HG03045 (cell line): ENCODE data around the gene GKN2.
A peak's percentile ranks its signal among the peaks of the same experiment; 100 is the strongest.
"Not testable (repeated sequence)": the region's sequence is repeated elsewhere in the genome, so short reads cannot be mapped to it uniquely, and the experiment has no call there.

Source experiments
- ATAC-seq: cut with Tn5 transposase; IDR thresholded peaks from one replicate; pipeline ENCODE4 v1.9.1; 2021; ENCODE audit warnings: mild to moderate bottlenecking, moderate library complexity; ENCODE audit not compliant: unreplicated experiment

GKN2 gene

DNA sequence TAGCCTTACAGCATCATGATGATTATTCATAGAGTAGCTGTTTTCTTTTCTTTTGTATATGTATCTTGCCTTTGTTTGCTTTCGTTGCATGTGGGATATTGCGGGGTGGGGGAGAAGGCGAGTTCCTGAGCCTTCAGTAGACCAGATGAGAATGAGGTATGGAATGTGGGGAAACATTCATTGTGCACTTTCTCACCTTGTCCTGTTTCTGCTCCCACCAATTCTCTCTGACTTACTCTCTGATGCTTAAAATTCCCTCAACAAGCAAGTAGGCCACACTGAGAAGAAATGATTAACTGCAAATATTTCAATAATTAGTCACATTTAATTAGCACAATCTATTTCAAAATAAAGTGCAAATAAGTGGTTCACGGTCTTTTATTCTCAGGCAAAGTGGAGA, 31.0 kb downstream of the GKN2 start:
- no peak for ATAC-seq

- ATAC-seq: no peak
Observed at GRCh38 chr2:68920481-68921170, 32.1 kb downstream of the GKN2 start.

DNA sequence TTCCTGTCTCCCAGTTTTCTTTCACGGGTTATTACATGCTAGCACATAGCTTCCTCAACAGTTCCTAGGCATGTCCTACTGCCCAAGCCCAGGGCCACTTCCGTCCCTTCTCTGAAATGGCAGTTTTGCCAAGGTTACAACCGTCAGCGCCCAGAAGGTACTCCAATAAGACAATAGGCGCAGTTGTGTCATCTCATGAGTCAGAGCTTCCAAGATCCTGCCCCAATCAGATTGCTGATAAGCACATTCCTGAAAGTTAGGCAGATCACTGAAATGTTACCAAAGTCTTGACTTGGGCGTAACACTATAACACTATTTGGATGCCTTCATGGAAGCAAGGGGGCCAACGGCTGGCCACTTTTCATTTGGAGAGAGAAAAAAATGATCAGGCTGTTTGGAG, 34.2 kb downstream of the GKN2 start:
- no peak for ATAC-seq

DNA sequence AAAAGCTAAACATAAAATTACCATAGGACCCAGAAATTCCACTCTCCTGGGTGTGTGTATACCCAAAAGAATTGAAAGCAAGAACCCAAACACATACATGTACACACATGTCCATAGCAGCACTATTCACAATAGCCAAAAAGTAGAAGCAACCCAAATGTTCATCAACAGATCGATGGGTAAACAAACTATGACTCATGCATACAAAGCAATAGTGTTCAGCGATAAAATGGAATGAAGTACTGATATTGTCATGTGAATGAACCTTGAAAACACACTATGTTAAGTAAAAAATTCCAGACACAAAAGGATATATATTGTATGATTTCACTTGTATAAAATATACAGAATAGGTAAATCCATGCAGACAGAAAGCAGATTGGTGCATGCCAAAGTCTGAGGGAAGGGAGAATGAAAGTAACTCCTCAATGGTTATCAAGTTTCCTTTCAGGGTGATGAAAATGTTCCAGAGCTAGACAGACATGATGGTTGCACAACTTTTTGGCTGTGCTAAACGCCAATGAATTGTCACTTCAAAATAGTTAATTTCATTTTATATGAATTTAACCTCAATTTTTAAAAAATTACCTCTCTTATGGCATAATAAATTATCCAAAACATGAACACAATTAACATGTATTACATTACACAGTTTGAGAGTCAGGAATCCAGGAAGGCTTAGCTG, 35.5 kb downstream of the GKN2 start:
- ATAC-seq: no peak

- no peak for ATAC-seq
Observed at GRCh38 chr2:68916226-68916625, 36.5 kb downstream of the GKN2 start.

DNA sequence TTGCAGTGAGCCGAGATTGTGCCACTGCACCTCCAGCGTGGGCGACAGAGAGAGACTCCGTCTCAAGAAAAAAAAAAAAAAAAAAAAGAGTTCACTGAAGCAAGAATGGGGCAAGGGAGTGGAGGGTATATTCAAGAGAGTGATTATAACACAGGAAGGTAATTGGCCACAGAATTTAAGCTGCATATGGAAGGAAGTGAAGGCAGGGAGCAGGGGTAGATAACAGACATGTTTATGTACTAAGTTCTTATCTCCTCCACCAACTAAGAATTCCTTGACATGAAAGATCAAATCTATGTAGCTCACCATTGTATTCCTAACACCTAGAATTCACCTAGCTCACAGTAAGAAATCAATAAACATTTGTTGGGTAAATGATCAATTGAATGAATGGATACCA, 37.3 kb downstream of the GKN2 start:
- no peak for ATAC-seq

DNA sequence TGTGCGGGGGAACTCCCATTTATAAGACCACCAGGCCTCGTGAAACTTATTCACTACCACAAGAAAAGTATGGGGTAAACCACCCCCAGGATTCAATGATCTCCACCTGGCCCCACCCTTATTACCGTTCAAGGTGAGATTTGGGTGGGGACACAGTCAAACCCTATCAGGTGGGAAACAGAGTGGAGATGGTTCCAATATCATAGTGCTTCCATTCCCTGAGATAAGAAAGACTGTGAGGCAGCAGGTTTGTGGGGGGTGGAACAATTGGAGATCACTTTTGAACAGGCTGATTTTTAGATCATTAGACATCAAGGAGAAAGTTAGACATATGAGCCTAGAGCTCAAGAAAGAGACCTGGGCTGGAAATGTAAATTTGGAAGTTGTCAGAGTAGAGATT, 39.3 kb downstream of the GKN2 start:
- no peak for ATAC-seq

GRCh38 chr2:68912732-68913131, 40.0 kb downstream of the GKN2 start:
- no peak for ATAC-seq

DNA sequence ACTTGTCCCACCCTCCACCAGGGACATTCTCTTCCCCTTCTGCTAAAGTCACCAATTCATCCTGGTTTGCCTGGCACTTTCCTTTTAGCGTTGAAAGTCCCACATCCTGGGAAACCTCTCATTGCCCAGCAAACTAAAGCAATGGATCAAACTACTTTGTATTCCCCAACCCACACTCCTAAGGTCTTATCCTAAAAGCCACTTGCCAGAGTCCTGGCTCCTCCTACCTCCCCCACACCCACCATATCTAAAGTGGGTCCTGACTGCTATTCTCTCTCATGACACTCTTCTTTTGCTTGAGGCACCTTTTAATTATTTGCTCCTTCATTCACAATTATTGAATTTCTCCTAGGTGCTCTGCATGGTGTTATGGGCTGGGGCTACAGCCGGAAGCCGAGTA, 40.6 kb downstream of the GKN2 start:
- ATAC-seq: no peak

DNA sequence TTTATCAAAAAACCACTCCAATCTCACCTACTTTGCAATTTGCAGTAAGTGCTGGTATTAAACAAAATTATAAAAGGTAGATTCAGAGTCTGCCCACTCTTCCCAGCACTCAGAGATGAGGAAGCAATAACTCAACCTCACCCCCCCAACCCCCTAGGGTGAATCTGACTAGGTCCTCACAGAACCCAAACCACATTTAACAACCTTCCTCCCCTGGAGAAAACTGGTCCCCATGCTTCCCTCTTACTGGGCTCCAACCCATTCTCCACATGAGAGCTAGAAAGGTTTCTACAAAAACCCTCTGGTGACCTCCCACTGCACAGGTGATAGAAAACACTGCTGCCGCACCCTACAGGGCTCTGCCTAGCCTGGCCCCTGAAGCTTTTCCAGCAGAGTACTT, 41.0 kb downstream of the GKN2 start:
- ATAC-seq: no peak

- no peak for ATAC-seq
Observed at GRCh38 chr2:68911246-68911645, 41.4 kb downstream of the GKN2 start.

- peak; percentile 48 for ATAC-seq
Observed at GRCh38 chr2:68909793-68910674, 42.7 kb downstream of the GKN2 start.

- peak; percentile 96 for ATAC-seq
Observed at GRCh38 chr2:68908392-68908970, 44.2 kb downstream of the GKN2 start.

GRCh38 chr2:68907920-68908253, 44.8 kb downstream of the GKN2 start:
- ATAC-seq: peak; percentile 25

DNA sequence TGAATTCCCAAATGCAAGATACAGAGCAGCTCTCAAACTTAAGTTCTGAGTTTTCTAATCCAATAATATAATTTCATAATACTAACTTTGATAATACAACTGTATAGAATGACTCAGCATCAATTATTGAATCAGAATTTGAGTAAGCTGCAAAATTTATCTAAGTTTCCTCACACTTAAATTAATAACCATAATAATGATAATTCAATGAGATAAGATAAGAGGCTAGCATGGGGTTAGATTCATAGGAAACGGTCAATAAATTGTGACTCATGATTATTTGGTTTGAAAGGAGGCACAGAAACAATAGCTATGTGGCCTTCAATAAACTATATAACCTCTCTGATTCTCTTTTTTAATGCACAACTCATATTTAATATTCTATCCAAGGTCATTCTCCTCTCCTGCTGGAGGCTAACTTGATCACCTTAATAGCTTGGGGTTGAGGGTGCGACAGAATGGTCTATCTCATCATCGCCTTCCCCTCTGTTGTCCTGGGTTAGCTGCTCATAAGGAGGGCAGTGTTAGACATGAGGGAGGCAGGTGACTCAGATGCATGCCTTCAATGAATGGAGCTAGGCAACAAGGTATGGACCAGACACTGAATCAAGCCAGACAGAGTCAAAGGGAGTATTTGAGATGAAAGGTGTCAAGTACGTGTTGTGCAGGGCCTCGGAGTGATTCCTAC, 45.3 kb downstream of the GKN2 start:
- no peak for ATAC-seq

DNA sequence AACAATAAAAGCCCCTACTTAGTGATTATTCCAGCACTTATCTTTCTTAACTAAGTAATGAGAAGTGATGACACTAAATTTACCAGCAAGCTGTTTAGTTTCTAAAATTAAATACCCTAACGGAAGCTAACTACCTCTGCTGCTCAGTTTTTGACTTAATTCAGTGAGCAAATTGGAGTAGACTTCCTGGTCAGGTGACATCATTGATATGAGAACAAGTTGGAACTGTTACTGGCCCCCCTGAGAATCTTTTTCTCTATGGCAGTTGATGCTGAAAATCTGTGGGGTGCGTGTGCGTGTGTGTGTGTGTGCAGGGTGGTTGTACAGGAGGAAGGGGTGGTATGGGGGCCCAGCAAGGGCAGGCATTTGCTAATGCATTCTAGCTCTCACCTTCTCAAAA, 46.0 kb downstream of the GKN2 start:
- no peak for ATAC-seq

DNA sequence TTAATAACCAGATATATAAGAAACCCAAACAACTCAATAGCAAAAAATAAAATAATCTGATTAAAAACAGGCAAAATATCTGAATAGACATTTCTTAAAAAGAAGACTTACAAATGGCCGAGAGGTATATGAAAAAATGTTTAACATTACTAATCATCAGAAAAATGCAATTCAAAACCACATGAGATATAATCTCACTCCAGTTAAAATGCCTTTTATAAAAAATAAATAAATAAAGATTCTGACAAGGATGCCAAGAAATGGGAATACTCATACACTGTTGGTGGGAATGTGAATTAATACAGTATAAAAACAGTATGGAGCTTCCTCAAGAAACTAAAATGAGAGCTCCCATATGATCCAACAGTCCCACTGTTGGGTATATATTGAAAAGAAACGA, 47.6 kb downstream of the GKN2 start:
- ATAC-seq: no peak

DNA sequence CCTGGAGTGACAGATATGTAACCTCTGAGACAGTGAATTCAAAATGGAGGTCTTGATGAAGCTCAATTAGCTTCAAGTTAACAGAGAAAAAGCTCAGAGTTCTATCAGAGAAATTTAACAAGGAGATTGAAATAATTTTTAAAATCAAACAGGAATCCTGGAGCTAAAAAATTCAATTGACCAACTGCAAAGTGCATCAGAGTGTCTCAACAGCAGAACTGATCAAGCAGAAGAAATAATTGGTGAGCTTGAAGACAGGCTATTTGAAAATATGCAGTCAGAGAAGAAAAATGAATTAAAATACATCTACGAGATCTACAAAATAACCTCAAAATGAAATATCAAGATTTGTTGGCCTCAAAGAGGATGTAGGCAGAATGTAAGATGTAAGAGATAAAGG, 51.1 kb downstream of the GKN2 start:
- ATAC-seq: no peak

DNA sequence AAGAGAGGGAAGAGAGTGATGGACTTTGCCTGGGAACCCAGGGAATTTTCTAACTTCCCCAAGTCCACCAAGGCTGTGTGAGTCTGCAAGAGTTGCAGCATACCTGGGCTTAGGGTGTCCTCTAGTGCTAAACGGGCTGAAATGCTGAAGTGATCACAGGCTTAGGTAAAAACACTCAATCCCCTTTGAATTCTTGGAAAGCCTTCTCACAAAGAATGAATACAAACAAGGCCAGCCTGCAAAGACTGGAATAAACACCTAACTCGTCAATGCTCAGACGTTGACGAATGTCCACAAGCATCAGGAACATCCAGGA, 51.5 kb downstream of the GKN2 start:
- no peak for ATAC-seq

GRCh38 chr2:68900496-68901198, 52.0 kb downstream of the GKN2 start:
- no peak for ATAC-seq

- not testable (repeated sequence) for ATAC-seq
Observed at GRCh38 chr2:68895981-68896380, 56.7 kb downstream of the GKN2 start.
